Suprapubic skin (tissue), 4 donors: ENCODE results near the gene STAG1. TPM values are rescaled to one million over a fixed set of nuclear protein-coding genes. Genes with fewer than 3 reads are reported as not detected.
"Not testable (repeated sequence)": the region's sequence is repeated elsewhere in the genome, so short reads cannot be mapped to it uniquely, and the experiment has no call there.

Experiments used
- DNase-seq, 2 donors: peaks; one replicate each; pipeline ENCODE4 v3.0.0-alpha.2; 2019; ENCODE audit warnings: low spot score in 2 of 2
- H3K27ac ChIP-seq: fragments of 200-600 bp; sonication (generic); one replicate; pipeline ENCODE4 v1.5.1; 2019
- H3K27me3 ChIP-seq: fragments of 200-600 bp; sonication (generic); one replicate; pipeline ENCODE4 v1.5.1; 2019
- H3K36me3 ChIP-seq: fragments of 200-600 bp; sonication (generic); one replicate; pipeline ENCODE4 v1.5.1; 2019
- H3K4me1 ChIP-seq: fragments of 200-600 bp; sonication (generic); one replicate; pipeline ENCODE4 v1.5.1; 2019
- H3K4me3 ChIP-seq: fragments of 200-600 bp; sonication (generic); one replicate; pipeline ENCODE4 v1.5.1; 2019; ENCODE audit warnings: mild to moderate bottlenecking
- H3K9me3 ChIP-seq: fragments of 200-600 bp; sonication (generic); one replicate; pipeline ENCODE4 v1.5.1; 2019
- CTCF ChIP-seq, 2 donors: fragments of 200-600 bp in 1 of 2; fragments of 450-650 bp in 1 of 2; sonication (generic) in 1 of 2; IDR thresholded peaks; one replicate each; pipeline ENCODE4 v1.5.1; 2016 to 2019; ENCODE audit warnings: antibody characterized with exemption in 2 of 2, mild to moderate bottlenecking in 1 of 2, moderate library complexity in 1 of 2
- EP300 ChIP-seq: sonication (generic); formaldehyde crosslinking; IDR thresholded peaks from one replicate; pipeline ENCODE4 v1.6.1; 2017; ENCODE audit warnings: antibody characterized with exemption
- POLR2A ChIP-seq, 2 donors: fragments of 450-650 bp; IDR thresholded peaks; one replicate each; pipeline ENCODE4 v1.6.1; 2017; ENCODE audit warnings: antibody characterized with exemption in 2 of 2, mild to moderate bottlenecking in 2 of 2, moderate library complexity in 2 of 2
- POLR2AphosphoS5 ChIP-seq, 3 donors: sonication (generic); formaldehyde crosslinking; IDR thresholded peaks; one replicate each; pipeline ENCODE4 v1.6.1; 2017; ENCODE audit warnings: antibody characterized with exemption in 3 of 3
- WGBS: methylation state at CpG from one replicate; pipeline ENCODE4 v1.1.5; 2018; 5-methylcytosine and 5-hydroxymethylcytosine counted together
- total RNA-seq, 4 donors: library from RNA; depleted of rRNA; stranded (reverse); fragments of >200 nt; gene quantifications; one replicate each; pipeline ENCODE4 v1.1.0, GENCODE V29; 2016

The STAG1 gene
- total RNA-seq, 4 donors from 2014 or later: 33.8 to 76.4 (median 38.0) TPM

GRCh38 chr3:136343446-136343845 lies 408.7 kb downstream of the STAG1 start:
- no peak for DNase-seq

GRCh38 chr3:136336329-136337100 lies 415.7 kb downstream of the STAG1 start:
- H3K27me3 ChIP-seq: no peaks in the 10 kb centered on the region
- peaks cover 58% of the 10 kb centered on the region for H3K36me3 ChIP-seq
- H3K4me3 ChIP-seq: no peak overlapping the region
- WGBS: 75% methylated on average over 4 of the region's 4 CpGs
- no peak overlapping the region for H3K27ac ChIP-seq
- DNase-seq: no peak
- no peak for TF ChIP-seq POLR2A (IDR thresholded peaks at IDR 0.05)
- TF ChIP-seq CTCF (IDR thresholded peaks at IDR 0.05): no peak
- TF ChIP-seq EP300: no peak
- TF ChIP-seq POLR2AphosphoS5 (IDR thresholded peaks at IDR 0.05): no peak
- H3K4me1 ChIP-seq: no peaks in the 10 kb centered on the region
- no peaks in the 10 kb centered on the region for H3K9me3 ChIP-seq

More at GRCh38 chr3:136343446-136343845, 408.7 kb downstream of the STAG1 start:
- Histone ChIP-seq H3K4me3 (no peak overlapping the region), H3K27ac (no peak overlapping the region), H3K27me3 (no peaks in the 10 kb centered on the region), H3K36me3 (peaks cover 61% of the 10 kb centered on the region), H3K9me3 (no peaks in the 10 kb centered on the region), H3K4me1 (peaks cover 7% of the 10 kb centered on the region)
- WGBS: 78% methylated on average over 2 of the region's 2 CpGs
- TF ChIP-seq EP300: no peak
- TF ChIP-seq POLR2AphosphoS5 (IDR thresholded peaks at IDR 0.05): no peak
- TF ChIP-seq POLR2A (IDR thresholded peaks at IDR 0.05): no peak
- TF ChIP-seq CTCF (IDR thresholded peaks at IDR 0.05): no peak

- WGBS: 100% methylated on average over 6 of the region's 6 CpGs
- peaks cover 46% of the 10 kb centered on the region for H3K36me3 ChIP-seq
- H3K4me1 ChIP-seq, H3K9me3 ChIP-seq, H3K27ac ChIP-seq, H3K4me3 ChIP-seq, H3K27me3 ChIP-seq, DNase-seq: not testable (repeated sequence)
Observed at GRCh38 chr3:136334726-136335125, 417.5 kb downstream of the STAG1 start.

- no peak for DNase-seq
- no peaks in the 10 kb centered on the region for H3K4me1 ChIP-seq
- no peaks in the 10 kb centered on the region for H3K9me3 ChIP-seq
- H3K36me3 ChIP-seq: peaks cover 45% of the 10 kb centered on the region
- no peaks in the 10 kb centered on the region for H3K27me3 ChIP-seq
- H3K4me3 ChIP-seq: no peak overlapping the region
- TF ChIP-seq CTCF (IDR thresholded peaks at IDR 0.05): no peak
- no peak for TF ChIP-seq POLR2AphosphoS5 (IDR thresholded peaks at IDR 0.05)
- no peak for TF ChIP-seq POLR2A (IDR thresholded peaks at IDR 0.05)
- no peak for TF ChIP-seq EP300
- H3K27ac ChIP-seq: no peak overlapping the region
Observed at GRCh38 chr3:136334209-136334608, 418.0 kb downstream of the STAG1 start.

GRCh38 chr3:136332776-136333175 lies 419.4 kb downstream of the STAG1 start:
- Histone ChIP-seq H3K36me3 (peaks cover 45% of the 10 kb centered on the region), H3K9me3 (no peaks in the 10 kb centered on the region), H3K4me1 (no peaks in the 10 kb centered on the region), H3K27me3 (no peaks in the 10 kb centered on the region), H3K4me3 (no peak overlapping the region), H3K27ac (no peak overlapping the region)
- no peak for TF ChIP-seq POLR2AphosphoS5 (IDR thresholded peaks at IDR 0.05)
- no peak for TF ChIP-seq EP300
- no peak for TF ChIP-seq CTCF (IDR thresholded peaks at IDR 0.05)
- TF ChIP-seq POLR2A (IDR thresholded peaks at IDR 0.05): no peak
- no peak for DNase-seq

- 91% methylated on average over 1 of the region's 1 CpG for WGBS
- no peak for DNase-seq
- no peaks in the 10 kb centered on the region for H3K4me1 ChIP-seq
- H3K36me3 ChIP-seq: peaks cover 46% of the 10 kb centered on the region
- TF ChIP-seq POLR2A (IDR thresholded peaks at IDR 0.05) (no peak), POLR2AphosphoS5 (IDR thresholded peaks at IDR 0.05) (no peak), EP300 (no peak), CTCF (IDR thresholded peaks at IDR 0.05) (no peak)
- H3K9me3 ChIP-seq: no peaks in the 10 kb centered on the region
- H3K27ac ChIP-seq: no peak overlapping the region
- no peak overlapping the region for H3K4me3 ChIP-seq
- H3K27me3 ChIP-seq: no peaks in the 10 kb centered on the region
Observed at GRCh38 chr3:136332302-136332701, 419.9 kb downstream of the STAG1 start.
